Measurements from ENCODE around the gene KLHL22. TPM values are rescaled to one million over a fixed set of nuclear protein-coding genes. Genes with fewer than 3 reads are reported as not detected.

Gene KLHL22
- total RNA-seq, 1 donor = 36.9 TPM

- Histone ChIP-seq H3K27me3 (ENCODE audit: insufficient read depth, low read length) (no peaks in the 10 kb centered on the region), H3K4me1 (ENCODE audit: insufficient read depth, low read length) (peaks cover 36% of the 10 kb centered on the region), H2AFZ (ENCODE audit: low read length) (no peak overlapping the region), H3K4me2 (ENCODE audit: insufficient read depth, low read length) (no peak overlapping the region), H3K4me3 (ENCODE audit: insufficient read depth, low read length) (no peak overlapping the region), H3K79me2 (ENCODE audit: insufficient read depth, low read length) (peaks cover 96% of the 10 kb centered on the region), H3K36me3 (ENCODE audit: insufficient read depth, low read length) (peaks cover 31% of the 10 kb centered on the region), H3K9me3 (ENCODE audit: low read depth, low read length) (no peaks in the 10 kb centered on the region), H3K27ac (ENCODE audit: low read depth, low read length) (peak overlapping the region; percentile 39), H4K20me1 (ENCODE audit: insufficient read depth, low read length) (peaks cover 79% of the 10 kb centered on the region)
- no peak for TF ChIP-seq CTCF (IDR thresholded peaks at IDR 0.05; ENCODE audit: extremely low read depth, low read depth, low read length)
- DNase-seq (ENCODE audit: insufficient read length, low spot score, missing footprints) = no peak
Observed at GRCh38 chr22:20517422-20517821, 21.8 kb upstream of the KLHL22 start.

GRCh38 chr22:20516399-20516798, 20.8 kb upstream of the KLHL22 start:
- H3K27ac ChIP-seq (ENCODE audit: low read depth, low read length) = peak overlapping the region; percentile 39
- H4K20me1 ChIP-seq (ENCODE audit: insufficient read depth, low read length) = peaks cover 79% of the 10 kb centered on the region
- peaks cover 25% of the 10 kb centered on the region for H3K36me3 ChIP-seq (ENCODE audit: insufficient read depth, low read length)
- no peaks in the 10 kb centered on the region for H3K27me3 ChIP-seq (ENCODE audit: insufficient read depth, low read length)
- peaks cover 35% of the 10 kb centered on the region for H3K4me1 ChIP-seq (ENCODE audit: insufficient read depth, low read length)
- H3K4me2 ChIP-seq (ENCODE audit: insufficient read depth, low read length) = no peak overlapping the region
- H3K79me2 ChIP-seq (ENCODE audit: insufficient read depth, low read length) = peaks cover 97% of the 10 kb centered on the region
- H3K9me3 ChIP-seq (ENCODE audit: low read depth, low read length) = no peaks in the 10 kb centered on the region
- no peak overlapping the region for H3K4me3 ChIP-seq (ENCODE audit: insufficient read depth, low read length)
- no peak for TF ChIP-seq CTCF (IDR thresholded peaks at IDR 0.05; ENCODE audit: extremely low read depth, low read depth, low read length)
- no peak for DNase-seq (ENCODE audit: insufficient read length, low spot score, missing footprints)
- no peak overlapping the region for H2AFZ ChIP-seq (ENCODE audit: low read length)

- peak overlapping the region; percentile 10 for H3K4me3 ChIP-seq (ENCODE audit: insufficient read depth, low read length)
- H3K79me2 ChIP-seq (ENCODE audit: insufficient read depth, low read length) = peaks cover 98% of the 10 kb centered on the region
- peaks cover 35% of the 10 kb centered on the region for H3K4me1 ChIP-seq (ENCODE audit: insufficient read depth, low read length)
- no peaks in the 10 kb centered on the region for H3K27me3 ChIP-seq (ENCODE audit: insufficient read depth, low read length)
- no peak for TF ChIP-seq CTCF (IDR thresholded peaks at IDR 0.05; ENCODE audit: extremely low read depth, low read depth, low read length)
- peak overlapping the region; percentile 94 for H3K27ac ChIP-seq (ENCODE audit: low read depth, low read length)
- no peaks in the 10 kb centered on the region for H3K9me3 ChIP-seq (ENCODE audit: low read depth, low read length)
- peak overlapping the region; percentile 57 for H3K4me2 ChIP-seq (ENCODE audit: insufficient read depth, low read length)
- H4K20me1 ChIP-seq (ENCODE audit: insufficient read depth, low read length) = peaks cover 83% of the 10 kb centered on the region
- peak; percentile 93 for DNase-seq (ENCODE audit: insufficient read length, low spot score, missing footprints)
- peaks cover 18% of the 10 kb centered on the region for H3K36me3 ChIP-seq (ENCODE audit: insufficient read depth, low read length)
- H2AFZ ChIP-seq (ENCODE audit: low read length) = no peak overlapping the region
Observed at GRCh38 chr22:20514658-20515406, 19.2 kb upstream of the KLHL22 start.

GRCh38 chr22:20511578-20512229, 16.1 kb upstream of the KLHL22 start:
- DNase-seq (ENCODE audit: insufficient read length, low spot score, missing footprints) = peak; percentile 46
- Histone ChIP-seq H4K20me1 (ENCODE audit: insufficient read depth, low read length) (peaks cover 62% of the 10 kb centered on the region), H2AFZ (ENCODE audit: low read length) (no peak overlapping the region), H3K27me3 (ENCODE audit: insufficient read depth, low read length) (no peaks in the 10 kb centered on the region), H3K36me3 (ENCODE audit: insufficient read depth, low read length) (peaks cover 3% of the 10 kb centered on the region), H3K4me2 (ENCODE audit: insufficient read depth, low read length) (no peak overlapping the region), H3K4me3 (ENCODE audit: insufficient read depth, low read length) (no peak overlapping the region), H3K79me2 (ENCODE audit: insufficient read depth, low read length) (peaks cover 94% of the 10 kb centered on the region), H3K9me3 (ENCODE audit: low read depth, low read length) (no peaks in the 10 kb centered on the region), H3K4me1 (ENCODE audit: insufficient read depth, low read length) (peaks cover 46% of the 10 kb centered on the region), H3K27ac (ENCODE audit: low read depth, low read length) (peak overlapping the region; percentile 95)
- TF ChIP-seq CTCF (IDR thresholded peaks at IDR 0.05; ENCODE audit: extremely low read depth, low read depth, low read length) = no peak
